GM13976 (cell line): ENCODE measurements around the gene SIAH3.
"Not testable (repeated sequence)": the region's sequence is repeated elsewhere in the genome, so short reads cannot be mapped to it uniquely, and the experiment has no call there.

ENCODE experiments used
- DNase-seq: peaks from one replicate; pipeline ENCODE4 v3.0.0; 2012; ENCODE audit warnings: low spot score
- in situ Hi-C: fragments of 300-500 bp; cut with MboI; formaldehyde crosslinking; loops from one replicate; pipeline ENCODE4 v1.12.0; 2022; ENCODE audit warnings: low sequenced_read_pairs, mixed read lengths, inconsistent platforms; ENCODE audit not compliant: unreplicated experiment
- TF ChIP-seq, protein P1 (sequence below): IDR thresholded peaks from 2 replicates; pipeline ENCODE4 v1.5.1; 2012; ENCODE audit warnings: borderline replicate concordance, mild to moderate bottlenecking; ENCODE audit not compliant: insufficient read depth; ENCODE audit errors: extremely low read depth, missing control alignments, control extremely low read depth

SIAH3 gene

DNA sequence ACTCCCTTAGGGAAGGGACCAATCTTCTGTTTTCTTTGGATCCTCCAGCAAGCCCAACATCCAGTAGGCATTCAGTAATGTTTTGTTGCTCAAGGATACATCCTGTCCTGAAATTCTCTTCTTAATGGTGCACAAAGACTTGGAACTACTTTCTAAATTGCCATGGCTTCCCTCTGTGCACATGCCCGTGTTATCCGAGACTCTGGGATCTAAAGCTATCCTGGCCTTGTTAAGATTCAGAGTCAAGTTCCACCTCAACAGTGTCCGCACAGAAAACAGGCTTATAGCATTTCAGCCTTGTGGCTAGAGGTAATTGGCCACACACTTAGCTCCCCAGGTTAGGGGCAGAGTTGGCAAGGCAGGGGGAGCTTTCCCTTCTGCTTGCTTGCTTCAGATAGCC is 77.6 kb downstream of the SIAH3 start:
- TF ChIP-seq, protein P1, sequence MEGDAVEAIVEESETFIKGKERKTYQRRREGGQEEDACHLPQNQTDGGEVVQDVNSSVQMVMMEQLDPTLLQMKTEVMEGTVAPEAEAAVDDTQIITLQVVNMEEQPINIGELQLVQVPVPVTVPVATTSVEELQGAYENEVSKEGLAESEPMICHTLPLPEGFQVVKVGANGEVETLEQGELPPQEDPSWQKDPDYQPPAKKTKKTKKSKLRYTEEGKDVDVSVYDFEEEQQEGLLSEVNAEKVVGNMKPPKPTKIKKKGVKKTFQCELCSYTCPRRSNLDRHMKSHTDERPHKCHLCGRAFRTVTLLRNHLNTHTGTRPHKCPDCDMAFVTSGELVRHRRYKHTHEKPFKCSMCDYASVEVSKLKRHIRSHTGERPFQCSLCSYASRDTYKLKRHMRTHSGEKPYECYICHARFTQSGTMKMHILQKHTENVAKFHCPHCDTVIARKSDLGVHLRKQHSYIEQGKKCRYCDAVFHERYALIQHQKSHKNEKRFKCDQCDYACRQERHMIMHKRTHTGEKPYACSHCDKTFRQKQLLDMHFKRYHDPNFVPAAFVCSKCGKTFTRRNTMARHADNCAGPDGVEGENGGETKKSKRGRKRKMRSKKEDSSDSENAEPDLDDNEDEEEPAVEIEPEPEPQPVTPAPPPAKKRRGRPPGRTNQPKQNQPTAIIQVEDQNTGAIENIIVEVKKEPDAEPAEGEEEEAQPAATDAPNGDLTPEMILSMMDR = no peak
- in situ Hi-C loops = no loop called here
- DNase-seq = no peak

DNA sequence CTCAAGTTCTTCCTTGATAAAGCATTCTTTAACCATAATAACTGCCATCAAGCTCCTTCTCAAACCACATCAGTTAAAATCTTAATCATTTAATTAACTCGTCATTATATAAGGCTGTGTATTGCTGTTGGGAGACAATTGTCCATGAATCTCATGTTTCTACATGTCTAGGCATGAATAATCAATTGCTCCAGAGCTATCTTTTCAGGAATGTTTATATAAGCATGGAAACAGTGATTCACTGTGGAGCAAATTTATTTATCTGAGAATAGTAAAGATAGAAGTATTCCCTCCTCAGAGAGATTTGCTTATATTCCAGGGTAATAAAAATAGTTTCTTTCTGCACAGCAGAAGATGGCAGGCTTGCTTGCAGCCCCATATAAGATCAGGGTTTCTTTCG is 78.3 kb downstream of the SIAH3 start:
- in situ Hi-C loops = no loop called here
- DNase-seq = no peak
- TF ChIP-seq, protein P1 = no peak

DNA sequence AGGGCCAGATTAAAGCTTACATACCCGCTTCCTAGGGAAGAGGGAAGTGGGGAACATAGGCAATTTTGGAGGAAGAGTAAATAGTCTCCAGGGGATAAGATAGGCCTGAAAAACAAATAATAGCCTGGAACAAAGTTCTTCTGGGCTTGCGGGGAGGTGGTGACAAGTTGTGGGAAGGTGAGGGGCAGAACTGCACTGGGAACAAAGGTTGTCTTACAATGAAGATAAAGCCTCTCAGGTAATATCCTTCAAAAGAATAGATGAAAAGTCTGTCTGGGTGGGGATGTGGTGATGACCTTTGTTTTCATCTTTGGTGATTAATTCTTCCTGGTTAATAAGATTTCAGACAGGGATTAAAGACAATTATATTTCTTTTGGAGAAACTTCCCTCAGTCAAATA is 80.7 kb downstream of the SIAH3 start:
- in situ Hi-C loops = no loop called here
- TF ChIP-seq, protein P1 = no peak
- no peak for DNase-seq

DNA sequence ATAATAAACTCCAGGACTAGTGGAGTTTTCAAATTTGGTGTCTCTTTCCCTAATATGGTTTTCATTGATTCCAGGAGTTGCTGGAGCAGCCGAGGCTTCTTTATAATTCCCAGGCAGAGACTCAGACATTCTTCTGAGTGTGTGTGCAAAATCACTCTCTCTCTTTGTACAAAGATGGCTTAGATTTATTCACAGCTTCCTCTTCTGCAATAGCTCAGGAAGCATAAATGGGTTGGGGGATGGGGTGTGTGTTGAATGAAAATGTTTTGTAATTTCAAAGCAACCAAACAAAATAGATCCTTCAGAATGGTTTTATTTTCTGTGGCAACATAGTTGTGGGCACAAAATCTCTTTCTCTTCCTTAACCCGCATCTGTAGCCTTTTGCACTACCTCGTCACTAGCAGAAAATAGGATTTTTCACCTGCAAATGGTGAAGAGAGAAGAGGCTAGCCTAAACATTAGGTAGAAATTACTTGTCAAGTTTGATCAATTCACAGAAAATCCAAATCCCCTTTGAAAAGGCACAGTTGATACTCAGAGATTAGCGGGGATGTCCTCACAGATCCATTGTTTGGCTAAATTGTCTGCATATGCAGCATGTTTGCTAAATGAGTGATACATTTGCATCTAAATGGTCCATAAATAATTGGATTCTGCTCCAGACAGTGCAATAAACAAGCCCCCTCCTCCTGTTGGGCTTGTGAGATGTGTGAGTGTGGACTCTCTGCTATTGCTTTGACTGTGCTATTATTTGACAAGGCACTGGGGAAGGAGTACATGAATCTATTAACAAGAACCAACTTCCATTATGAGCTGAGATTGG is 82.7 kb downstream of the SIAH3 start:
- DNase-seq = no peak
- TF ChIP-seq, protein P1 = no peak
- in situ Hi-C loops = no loop called here

DNA sequence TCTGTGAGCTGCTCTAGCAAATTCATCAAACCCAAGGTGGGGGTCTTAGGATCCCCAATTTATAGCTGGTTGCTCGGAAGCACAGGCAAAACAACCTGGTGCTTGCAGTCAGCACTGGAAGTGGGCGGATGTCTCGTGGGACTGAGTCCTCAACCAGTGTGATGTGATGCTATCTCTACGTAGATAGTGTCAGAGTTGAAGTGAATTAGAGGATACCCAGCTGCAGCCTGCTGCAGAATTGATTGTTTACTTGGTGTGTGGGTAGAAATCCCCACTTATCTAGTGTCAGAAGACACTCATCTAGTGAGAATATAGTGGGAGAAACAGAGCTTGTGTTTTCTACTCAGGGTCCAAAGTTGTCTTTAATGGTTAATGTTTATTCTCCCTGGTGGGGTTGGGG is 86.1 kb downstream of the SIAH3 start:
- in situ Hi-C loops = no loop called here
- TF ChIP-seq, protein P1 = no peak
- no peak for DNase-seq

DNA sequence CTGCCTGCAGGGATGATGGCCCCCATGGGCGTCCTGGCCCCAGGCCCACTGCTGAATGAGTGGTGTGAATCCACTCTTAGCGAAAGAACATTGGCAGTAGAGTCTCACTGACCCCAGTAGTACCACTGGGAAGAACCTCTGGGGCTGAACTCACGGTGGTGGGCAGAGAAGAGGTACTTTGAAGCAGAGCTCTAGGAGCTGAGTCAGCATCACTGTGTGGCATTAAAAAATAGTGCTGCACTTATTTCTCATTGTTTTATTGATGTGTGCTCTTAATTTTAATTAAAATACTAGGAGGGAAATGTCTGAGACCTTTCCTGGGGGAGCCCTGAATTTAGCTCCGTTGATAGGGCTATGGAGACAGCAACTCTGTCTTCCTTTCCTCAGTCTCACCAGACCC is 88.1 kb downstream of the SIAH3 start:
- DNase-seq = no peak
- TF ChIP-seq, protein P1 = no peak
- in situ Hi-C loops = no loop called here

DNA sequence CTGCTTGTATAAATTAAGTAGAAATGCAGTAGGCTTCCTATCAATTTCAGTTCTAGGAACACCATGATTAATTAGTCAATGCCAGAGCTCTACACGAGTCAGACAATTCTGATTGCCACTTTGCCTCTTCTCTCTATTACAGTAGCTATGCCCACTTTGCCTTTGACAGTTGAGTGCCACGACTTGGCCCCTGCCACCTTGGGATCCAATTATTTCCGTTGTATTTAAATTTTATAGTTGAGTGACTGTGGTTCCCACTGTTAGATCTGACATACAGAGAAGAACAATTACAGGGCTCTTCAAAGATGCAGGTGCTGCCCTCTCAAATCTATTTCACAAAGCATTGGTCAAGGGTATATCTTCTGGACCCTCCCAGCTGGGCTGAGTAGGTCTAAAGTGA is 94.0 kb downstream of the SIAH3 start:
- in situ Hi-C loops, DNase-seq: not testable (repeated sequence)

DNA sequence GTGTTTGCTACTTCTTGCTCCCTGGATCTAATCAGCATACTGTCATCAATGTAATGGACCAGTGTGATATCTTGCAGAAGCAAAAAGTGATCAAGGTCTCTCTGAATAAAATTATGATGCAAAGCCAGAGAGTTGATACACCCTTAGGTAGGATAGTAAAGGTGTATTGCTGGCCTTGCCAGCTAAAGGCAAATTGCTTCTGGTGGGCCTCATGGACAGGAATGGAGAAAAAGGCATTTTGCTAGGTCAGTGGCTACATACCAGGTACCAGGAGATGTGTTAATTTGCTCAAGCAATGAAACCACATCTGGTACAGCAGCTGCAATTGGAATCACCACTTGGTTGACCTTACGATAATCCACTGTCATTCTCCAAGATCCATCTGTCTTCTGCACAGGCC is 95.1 kb downstream of the SIAH3 start:
- in situ Hi-C loops = not testable (repeated sequence)

More for the DNA sequence above, 95.1 kb downstream of the SIAH3 start:
- DNase-seq = not testable (repeated sequence)
